Astrocyte of the cerebellum (primary cell): ENCODE measurements around the gene PRKCZ.

Experiments
- DNase-seq: peaks from one replicate; pipeline ENCODE4 v3.0.0-alpha.2; 2011; ENCODE audit warnings: low read depth
- H3K4me3 ChIP-seq: 2 replicates; pipeline ENCODE4 v1.5.1; 2011; ENCODE audit warnings: mild to moderate bottlenecking, low read depth, low read length, moderate library complexity
- in situ Hi-C: cut with HindIII; loops from 2 replicates; pipeline ENCODE4 v1.10.0; 2017; ENCODE audit warnings: low sequenced_read_pairs
- TF ChIP-seq, protein P1 (sequence below): IDR thresholded peaks from 2 replicates; pipeline ENCODE4 v1.5.1; 2012; ENCODE audit warnings: low read length, low read depth, moderate library complexity, mild to moderate bottlenecking; ENCODE audit errors: missing control alignments

PRKCZ gene

DNA sequence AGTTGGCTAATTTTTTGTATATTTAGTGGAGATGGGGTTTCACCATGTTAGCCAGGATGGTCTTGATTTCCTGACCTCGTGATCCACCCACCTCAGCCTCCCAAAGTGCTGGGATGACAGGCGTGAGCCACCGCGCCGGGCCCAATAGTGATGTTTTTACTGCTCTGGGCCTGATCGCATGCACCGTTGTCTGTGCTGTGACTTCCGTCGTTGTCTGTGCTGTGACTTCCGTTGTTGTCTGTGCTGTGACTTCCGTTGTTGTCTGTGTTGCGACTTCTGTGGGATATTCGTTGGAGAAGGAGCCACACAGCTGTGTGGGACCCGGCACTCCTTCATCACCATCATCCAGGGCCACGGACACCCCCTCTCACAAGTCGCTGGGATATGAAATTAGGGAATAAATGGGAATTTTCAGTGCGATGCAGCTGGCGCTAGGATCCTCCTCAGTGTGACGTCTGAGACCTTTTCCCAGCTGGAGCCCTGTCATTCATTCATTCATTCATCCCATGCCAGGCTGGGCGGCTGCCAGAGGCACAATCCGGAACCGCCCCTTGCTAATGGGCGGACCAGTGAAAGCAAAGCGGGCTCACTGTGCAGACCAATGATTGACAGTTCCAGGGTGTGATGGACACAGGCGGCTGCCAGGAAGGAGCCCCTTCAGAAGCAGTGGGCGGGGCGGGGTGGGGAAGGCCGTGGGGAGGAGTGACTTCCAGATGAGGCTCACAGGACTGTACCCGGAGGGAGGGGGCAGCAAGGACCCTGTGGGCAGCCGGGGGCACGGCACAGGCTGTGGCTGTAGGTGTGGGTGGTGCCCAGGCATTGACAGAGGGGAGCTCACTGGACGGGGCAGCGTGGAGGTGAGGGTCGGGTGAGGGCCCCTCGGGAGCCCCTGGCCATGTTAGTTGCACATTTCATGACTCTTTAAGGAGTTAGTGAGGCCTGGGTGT, 48.9 kb downstream of the PRKCZ start:
- H3K4me3 ChIP-seq, result no peak overlapping the region
- DNase-seq, result no peak
- TF ChIP-seq, protein P1, sequence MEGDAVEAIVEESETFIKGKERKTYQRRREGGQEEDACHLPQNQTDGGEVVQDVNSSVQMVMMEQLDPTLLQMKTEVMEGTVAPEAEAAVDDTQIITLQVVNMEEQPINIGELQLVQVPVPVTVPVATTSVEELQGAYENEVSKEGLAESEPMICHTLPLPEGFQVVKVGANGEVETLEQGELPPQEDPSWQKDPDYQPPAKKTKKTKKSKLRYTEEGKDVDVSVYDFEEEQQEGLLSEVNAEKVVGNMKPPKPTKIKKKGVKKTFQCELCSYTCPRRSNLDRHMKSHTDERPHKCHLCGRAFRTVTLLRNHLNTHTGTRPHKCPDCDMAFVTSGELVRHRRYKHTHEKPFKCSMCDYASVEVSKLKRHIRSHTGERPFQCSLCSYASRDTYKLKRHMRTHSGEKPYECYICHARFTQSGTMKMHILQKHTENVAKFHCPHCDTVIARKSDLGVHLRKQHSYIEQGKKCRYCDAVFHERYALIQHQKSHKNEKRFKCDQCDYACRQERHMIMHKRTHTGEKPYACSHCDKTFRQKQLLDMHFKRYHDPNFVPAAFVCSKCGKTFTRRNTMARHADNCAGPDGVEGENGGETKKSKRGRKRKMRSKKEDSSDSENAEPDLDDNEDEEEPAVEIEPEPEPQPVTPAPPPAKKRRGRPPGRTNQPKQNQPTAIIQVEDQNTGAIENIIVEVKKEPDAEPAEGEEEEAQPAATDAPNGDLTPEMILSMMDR, result no peak
- in situ Hi-C loops, result no loop called here

DNA sequence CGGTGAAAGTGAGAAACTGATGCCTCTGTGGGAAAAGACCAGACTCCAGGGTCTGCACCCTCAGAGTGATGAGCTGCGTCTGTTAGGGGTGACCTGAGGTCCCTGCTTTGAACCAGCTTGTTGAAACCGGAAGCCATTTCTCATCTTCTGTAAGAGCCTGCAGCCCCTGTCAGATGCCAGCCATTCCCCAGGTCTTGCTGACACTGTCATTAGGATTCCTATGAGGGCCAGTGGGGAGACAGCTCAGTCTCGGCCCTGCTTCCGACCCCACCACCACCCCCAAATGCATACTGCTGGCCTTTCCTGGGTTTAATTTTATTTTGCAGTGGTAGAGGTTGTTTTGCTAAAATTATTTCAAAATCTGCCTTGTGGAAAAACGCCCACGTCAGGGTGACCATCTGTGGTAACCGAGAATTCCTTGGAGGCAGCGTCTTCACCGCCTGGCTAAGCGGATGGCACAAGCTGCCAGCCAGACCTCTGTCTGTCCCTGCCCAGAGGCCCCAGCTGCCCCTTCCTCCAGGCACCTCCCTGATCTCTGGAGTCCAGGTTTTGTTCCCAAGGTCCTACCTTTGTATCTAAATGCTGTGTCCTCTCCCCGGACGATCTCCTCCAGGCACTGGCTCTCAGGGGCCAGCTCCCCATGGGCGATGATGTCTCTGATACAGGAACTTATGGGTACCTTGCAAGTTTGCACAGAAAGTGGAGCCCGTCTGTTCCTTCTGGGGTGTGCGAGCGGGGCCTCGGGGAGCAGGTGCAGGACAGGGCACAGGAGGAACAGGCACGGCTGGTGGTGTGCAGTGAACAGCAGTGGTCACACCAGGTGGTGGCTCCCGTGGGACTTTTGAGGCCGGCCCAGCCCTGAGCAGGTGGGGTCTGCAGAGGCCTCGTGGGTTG, 49.9 kb downstream of the PRKCZ start:
- DNase-seq, result no peak

DNA sequence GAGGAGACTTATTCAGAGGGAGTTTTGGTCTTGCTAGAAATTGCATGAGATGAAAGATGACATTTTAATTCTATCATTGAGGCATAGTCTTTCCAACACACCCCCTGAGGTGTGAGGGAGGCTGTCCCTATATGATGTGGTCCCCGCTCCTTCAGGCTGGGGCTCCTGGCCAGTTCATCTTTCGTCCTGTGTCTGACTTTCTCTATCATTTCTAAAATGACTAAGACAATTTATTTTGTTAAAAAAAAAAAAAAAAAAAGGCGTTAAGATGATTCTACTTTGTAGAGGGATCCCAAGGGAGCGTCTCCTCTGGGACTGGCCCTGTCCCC, 50.5 kb downstream of the PRKCZ start:
- H3K4me3 ChIP-seq, result no peak overlapping the region
- TF ChIP-seq, protein P1, result no peak
- in situ Hi-C loops, result no loop called here
- no peak for DNase-seq

More for the DNA sequence above, 49.9 kb downstream of the PRKCZ start:
- H3K4me3 ChIP-seq, result no peak overlapping the region
- in situ Hi-C loops, result no loop called here
- TF ChIP-seq, protein P1, result no peak

DNA sequence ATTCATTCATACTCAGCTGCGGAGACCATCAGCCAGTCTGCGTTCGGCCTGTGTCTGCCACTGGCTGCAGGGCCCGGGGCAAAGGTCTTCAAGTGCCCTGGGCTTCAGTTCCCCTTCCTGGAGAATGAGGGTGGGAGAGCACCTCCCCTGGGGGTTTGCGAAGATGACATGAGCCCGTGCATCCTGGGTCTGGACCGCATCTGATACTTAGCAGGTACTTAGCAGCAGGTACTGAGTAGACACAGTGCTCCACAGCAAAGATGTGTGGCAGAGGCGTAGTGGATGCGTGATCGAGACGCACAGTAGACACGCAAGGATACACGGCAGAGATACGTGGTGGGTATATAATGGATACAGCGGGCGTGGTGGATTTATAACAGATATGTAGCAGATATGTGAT, 51.3 kb downstream of the PRKCZ start:
- DNase-seq, result no peak
- in situ Hi-C loops, result no loop called here
- TF ChIP-seq, protein P1, result no peak
- no peak overlapping the region for H3K4me3 ChIP-seq

DNA sequence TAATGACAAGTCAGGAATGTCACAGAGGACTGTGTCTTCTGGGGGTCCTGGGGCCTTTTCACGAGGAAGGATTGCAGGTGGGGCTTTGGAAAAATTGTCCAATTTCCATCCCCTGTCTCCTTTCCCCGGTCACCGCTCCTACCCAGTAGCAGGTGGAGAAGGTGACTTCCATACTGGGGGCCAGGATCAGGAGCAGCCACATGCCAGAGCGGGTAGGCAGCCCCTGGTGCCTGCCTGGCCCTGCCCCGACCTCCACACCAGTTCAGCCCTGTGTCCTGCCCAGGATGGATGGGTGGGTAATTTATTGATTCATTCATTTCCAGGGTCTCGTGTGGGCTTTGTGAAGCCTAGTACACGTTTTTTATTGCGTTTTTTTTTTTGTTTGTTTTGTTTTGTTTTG, 51.7 kb downstream of the PRKCZ start:
- H3K4me3 ChIP-seq, result no peak overlapping the region
- TF ChIP-seq, protein P1, result no peak
- no peak for DNase-seq
- in situ Hi-C loops, result no loop called here

DNA sequence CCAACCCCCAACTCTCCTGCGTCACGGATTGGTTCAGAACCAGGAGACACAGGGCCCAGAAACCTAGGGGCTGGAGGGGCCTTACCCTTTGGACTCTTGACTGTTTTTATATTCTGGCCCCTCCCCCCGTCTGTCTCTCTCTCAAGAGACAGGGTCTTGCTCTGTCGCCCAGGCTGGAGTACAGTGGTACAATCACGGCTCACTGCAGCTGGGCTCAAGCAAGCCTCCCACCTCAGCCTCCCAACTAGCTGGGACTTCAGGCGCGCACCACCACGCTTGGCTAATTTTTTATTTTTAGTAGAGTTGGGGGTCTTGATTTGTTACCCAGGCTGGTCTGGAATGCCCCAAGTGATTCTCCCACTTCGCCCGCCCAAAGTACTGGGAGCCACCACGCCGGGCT, 52.5 kb downstream of the PRKCZ start:
- H3K4me3 ChIP-seq, result no peak overlapping the region
- TF ChIP-seq, protein P1, result no peak
- no peak for DNase-seq
- in situ Hi-C loops, result no loop called here
